Measurements from ENCODE around the gene CSRP2.
A peak's percentile ranks its signal among the peaks of the same experiment; 100 is the strongest.

Gene CSRP2

DNA sequence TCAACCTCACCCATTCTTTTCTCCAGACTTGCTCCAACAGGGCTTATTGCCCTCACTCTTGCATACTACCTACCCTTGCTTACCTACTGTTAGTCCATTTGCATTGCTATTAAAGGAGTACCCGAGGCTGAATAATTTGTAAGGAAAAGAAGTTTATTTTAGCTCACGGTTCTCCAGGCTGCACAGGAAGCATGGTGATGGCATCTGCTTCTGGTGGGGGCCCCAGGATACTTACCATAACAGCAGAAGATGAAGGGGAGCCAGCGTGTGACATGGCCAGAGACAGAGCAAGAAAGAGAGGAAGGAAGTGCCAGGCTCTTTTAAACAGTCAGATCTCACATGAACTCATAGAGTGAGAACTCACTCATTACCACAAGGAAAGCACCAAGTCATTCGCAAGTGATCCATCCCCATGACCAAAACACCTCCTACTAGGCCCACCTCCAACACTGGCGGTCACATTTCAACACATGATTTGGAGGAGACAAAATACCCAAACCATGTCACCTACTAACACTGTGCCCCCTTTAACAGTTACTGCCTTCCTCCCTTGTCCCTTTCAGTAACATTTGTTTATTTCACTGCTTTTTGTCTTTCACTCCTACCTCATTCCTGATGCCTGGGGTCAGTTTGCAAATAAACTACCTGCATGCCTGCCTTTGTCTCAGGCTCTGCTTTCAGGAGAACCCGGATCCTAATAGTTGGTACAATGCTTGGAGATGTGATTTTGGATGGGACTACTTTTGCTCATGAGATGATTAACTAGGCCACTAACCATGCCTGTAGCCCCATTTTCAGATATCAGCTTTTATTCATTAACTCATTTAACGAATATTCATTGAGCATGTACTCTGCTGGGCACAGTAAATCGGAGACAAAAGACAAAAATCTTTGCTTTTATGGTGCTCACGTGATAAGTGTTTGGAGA, 41.6 kb upstream of the CSRP2 start:
- DNase-seq (ENCODE audit: low read depth) = peak; percentile 37
- TF ChIP-seq, protein P1, sequence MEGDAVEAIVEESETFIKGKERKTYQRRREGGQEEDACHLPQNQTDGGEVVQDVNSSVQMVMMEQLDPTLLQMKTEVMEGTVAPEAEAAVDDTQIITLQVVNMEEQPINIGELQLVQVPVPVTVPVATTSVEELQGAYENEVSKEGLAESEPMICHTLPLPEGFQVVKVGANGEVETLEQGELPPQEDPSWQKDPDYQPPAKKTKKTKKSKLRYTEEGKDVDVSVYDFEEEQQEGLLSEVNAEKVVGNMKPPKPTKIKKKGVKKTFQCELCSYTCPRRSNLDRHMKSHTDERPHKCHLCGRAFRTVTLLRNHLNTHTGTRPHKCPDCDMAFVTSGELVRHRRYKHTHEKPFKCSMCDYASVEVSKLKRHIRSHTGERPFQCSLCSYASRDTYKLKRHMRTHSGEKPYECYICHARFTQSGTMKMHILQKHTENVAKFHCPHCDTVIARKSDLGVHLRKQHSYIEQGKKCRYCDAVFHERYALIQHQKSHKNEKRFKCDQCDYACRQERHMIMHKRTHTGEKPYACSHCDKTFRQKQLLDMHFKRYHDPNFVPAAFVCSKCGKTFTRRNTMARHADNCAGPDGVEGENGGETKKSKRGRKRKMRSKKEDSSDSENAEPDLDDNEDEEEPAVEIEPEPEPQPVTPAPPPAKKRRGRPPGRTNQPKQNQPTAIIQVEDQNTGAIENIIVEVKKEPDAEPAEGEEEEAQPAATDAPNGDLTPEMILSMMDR (IDR thresholded peaks at IDR 0.05; ENCODE audit: insufficient read depth, low read depth, low read length, missing control alignments) = no peak
- no peak overlapping the region for H3K4me3 ChIP-seq (ENCODE audit: low read depth, low read length)

- TF ChIP-seq, protein P1 (IDR thresholded peaks at IDR 0.05; ENCODE audit: insufficient read depth, low read depth, low read length, missing control alignments) = no peak
- DNase-seq (ENCODE audit: low read depth) = no peak
- H3K4me3 ChIP-seq (ENCODE audit: low read depth, low read length) = no peak overlapping the region
Measured at GRCh38 chr12:76919383-76920171, 40.8 kb upstream of the CSRP2 start.

DNA sequence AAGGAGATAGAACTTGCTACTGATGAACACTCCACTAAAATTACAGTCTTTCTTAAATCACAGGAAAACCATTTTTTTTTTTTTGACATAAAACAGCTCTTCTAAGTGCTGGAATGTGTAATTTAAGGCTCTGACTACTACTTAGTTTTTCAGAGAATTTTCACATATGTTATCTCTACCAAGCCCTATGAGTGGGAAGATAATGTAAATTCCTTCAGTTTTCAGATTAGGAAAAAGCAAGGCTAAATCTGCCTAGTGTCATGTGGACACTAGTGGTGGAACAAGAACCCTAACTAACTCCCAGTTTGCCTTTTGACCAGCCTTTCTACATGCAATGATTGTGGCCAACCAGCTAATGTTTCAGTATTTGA, 37.3 kb upstream of the CSRP2 start:
- TF ChIP-seq, protein P1 (IDR thresholded peaks at IDR 0.05; ENCODE audit: insufficient read depth, low read depth, low read length, missing control alignments) = no peak
- no peak for DNase-seq (ENCODE audit: low read depth)

GRCh38 chr12:76915361-76916169, 36.7 kb upstream of the CSRP2 start:
- DNase-seq (ENCODE audit: low read depth) = no peak
- no peak overlapping the region for H3K4me3 ChIP-seq (ENCODE audit: low read depth, low read length)
- TF ChIP-seq, protein P1 (IDR thresholded peaks at IDR 0.05; ENCODE audit: insufficient read depth, low read depth, low read length, missing control alignments) = no peak

More for the DNA sequence above, 37.3 kb upstream of the CSRP2 start:
- H3K4me3 ChIP-seq (ENCODE audit: low read depth, low read length) = no peak overlapping the region

DNA sequence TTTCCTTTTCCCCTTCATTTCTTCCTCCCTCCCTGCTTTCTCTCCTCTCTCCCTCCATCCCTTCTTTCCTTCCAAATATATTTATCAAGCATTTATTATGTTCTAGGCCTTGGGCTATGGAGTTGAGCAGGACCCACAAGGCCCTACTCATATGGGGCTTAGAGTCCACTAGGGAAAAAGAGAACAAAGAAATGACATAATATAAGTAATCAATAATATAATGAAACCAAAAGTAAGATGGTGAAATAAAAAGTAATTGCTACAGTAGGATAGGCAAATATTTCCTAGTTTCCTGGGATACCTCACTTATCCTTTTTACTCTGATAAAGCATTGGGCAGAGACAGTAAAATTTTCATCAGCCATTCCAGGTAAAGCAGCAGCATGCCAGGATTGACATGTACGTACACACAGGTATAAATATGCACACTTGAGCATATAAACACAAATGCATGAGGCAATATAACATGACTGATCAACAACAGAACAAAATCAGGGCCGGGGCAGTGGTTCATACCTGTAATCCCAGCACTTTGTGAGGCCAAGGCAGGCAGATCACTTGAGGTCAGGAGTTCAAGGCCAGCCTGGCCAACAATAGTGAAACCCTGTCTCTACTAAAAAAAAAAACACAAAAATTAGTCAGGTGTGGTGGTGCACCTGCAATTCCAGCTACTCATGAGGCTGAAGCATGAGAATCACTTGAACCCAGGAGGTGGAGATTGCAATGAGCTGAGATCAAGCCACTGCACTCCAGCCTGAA, 35.5 kb upstream of the CSRP2 start:
- DNase-seq (ENCODE audit: low read depth) = no peak
- no peak overlapping the region for H3K4me3 ChIP-seq (ENCODE audit: low read depth, low read length)
- TF ChIP-seq, protein P1 (IDR thresholded peaks at IDR 0.05; ENCODE audit: insufficient read depth, low read depth, low read length, missing control alignments) = no peak

- TF ChIP-seq, protein P1 (IDR thresholded peaks at IDR 0.05; ENCODE audit: insufficient read depth, low read depth, low read length, missing control alignments) = no peak
- DNase-seq (ENCODE audit: low read depth) = no peak
- H3K4me3 ChIP-seq (ENCODE audit: low read depth, low read length) = no peak overlapping the region
Measured at GRCh38 chr12:76909290-76909689, 30.5 kb upstream of the CSRP2 start.

Data from GM12865 (cell line).